Measurements from ENCODE around the gene ETF1.
"Not testable (repeated sequence)": the region's sequence is repeated elsewhere in the genome, so short reads cannot be mapped to it uniquely, and the experiment has no call there.

The ETF1 gene

DNA sequence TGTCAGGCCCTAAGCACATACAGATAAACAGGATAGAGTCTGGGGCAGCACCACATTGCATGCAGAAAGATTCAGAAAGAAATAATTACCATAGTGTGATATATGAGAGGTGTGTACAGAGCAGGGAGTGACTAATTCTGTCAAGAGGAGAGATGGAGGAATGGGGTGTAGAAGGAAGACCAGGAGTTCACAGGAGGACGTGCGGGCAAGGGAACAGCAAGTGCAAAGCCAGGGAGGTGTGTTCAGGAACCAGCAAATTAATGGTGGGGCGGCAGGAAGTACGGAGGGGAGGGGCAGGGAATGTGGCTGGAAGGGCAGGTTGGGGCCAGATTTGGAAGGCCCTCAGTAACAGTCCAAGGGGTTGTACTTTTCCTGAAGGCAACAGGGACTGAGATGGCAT is 60.4 kb downstream of the ETF1 start:
- Histone ChIP-seq H3K36me3 (no peaks in the 10 kb centered on the region), H3K9ac (no peak overlapping the region), H3K9me3 (replicated peaks in 1 of 11) (no peaks in the 10 kb centered on the region), H3K27ac (no peak overlapping the region), H3K4me1 (peaks cover 0 to 24% (median 17%) of the 10 kb centered on the region in 10 experiments; a peak in 16 of 20 replicates), H3K4me3 (no peak overlapping the region), H3K27me3 (no peaks in the 10 kb centered on the region), H4K20me1 (no peaks in the 10 kb centered on the region), H3K4me2 (no peak overlapping the region)
- no peak for TF ChIP-seq Cebpa-rat (IDR thresholded peaks at IDR 0.05)

GRCh38 chr5:138476918-138477317 is 66.1 kb downstream of the ETF1 start:
- H3K27me3 ChIP-seq = no peaks in the 10 kb centered on the region
- no peak overlapping the region for H3K27ac ChIP-seq
- no peak overlapping the region for H3K9ac ChIP-seq
- no peaks in the 10 kb centered on the region for H4K20me1 ChIP-seq
- no peak overlapping the region for H3K4me3 ChIP-seq
- H3K4me1 ChIP-seq = peaks cover 0 to 9% (median 6%) of the 10 kb centered on the region in 10 experiments; a peak in 11 of 20 replicates
- peak overlapping the region in 1 of 11 experiments; percentile 49; a peak in 1 of 22 replicates for H3K4me2 ChIP-seq
- TF ChIP-seq Cebpa-rat (IDR thresholded peaks at IDR 0.05) = no peak
- H3K36me3 ChIP-seq = no peaks in the 10 kb centered on the region
- H3K9me3 ChIP-seq (replicated peaks in 1 of 11) = no peaks in the 10 kb centered on the region

- H4K20me1 ChIP-seq = peaks cover 8 to 33% (median 27%) of the 10 kb centered on the region in 11 experiments; a peak in 19 of 22 replicates
- H3K27ac ChIP-seq; H3K9ac ChIP-seq; H3K4me3 ChIP-seq; H3K4me2 ChIP-seq; H3K9me3 ChIP-seq (replicated peaks in 1 of 11); H3K27me3 ChIP-seq: not testable (repeated sequence)
- H3K4me1 ChIP-seq = peaks cover 8 to 21% (median 14%) of the 10 kb centered on the region in 10 experiments
- peaks cover 0 to 16% (median 9%) of the 10 kb centered on the region in 11 experiments; a peak in 18 of 22 replicates for H3K36me3 ChIP-seq
Measured at GRCh38 chr5:138473151-138473550, 69.9 kb downstream of the ETF1 start.

DNA sequence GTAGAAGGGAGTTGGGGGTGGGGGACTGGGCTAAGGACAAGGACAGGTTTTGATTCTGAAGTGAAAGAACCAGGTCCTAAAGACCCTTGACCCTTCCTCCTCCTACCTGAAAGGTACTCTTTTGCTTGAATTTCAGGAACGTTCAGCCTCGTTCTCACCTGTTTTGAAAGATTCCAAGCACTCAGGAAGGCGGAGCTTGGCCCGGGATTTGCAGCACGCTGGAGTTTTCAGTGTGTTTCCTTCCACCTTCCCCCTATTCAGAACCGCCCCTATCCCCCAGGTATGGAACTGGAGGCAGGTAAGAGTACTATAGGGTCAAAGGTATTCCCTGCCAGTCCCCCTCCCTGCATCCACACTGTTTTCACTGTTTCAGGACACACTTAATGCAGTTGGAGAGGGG is 70.7 kb downstream of the ETF1 start:
- no peak for TF ChIP-seq Cebpa-rat (IDR thresholded peaks at IDR 0.05)

DNA sequence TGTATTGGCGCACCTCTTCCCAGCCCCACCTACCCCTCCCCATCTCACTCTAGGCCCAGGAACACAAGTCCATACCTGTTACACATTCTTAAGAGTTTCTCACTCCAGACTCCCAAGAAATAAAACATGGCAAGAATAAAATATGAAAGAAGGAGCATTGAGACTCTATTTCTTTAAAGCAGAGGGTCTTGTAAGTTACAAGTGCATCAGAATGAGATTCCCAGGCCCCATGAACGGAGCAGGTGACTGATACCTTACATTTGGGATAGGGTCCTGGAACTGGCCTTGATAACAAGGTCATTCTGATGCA is 72.0 kb downstream of the ETF1 start:
- TF ChIP-seq Cebpa-rat (IDR thresholded peaks at IDR 0.05) = no peak
- no peak overlapping the region for H3K4me2 ChIP-seq
- H4K20me1 ChIP-seq = peaks cover 29 to 54% (median 49%) of the 10 kb centered on the region in 11 experiments
- H3K27ac ChIP-seq = no peak overlapping the region
- peaks cover 0 to 4% (median 0%) of the 10 kb centered on the region in 11 experiments; a peak in 1 of 22 replicates for H3K9me3 ChIP-seq (replicated peaks in 1 of 11)
- H3K27me3 ChIP-seq = peaks cover 0 to 12% (median 0%) of the 10 kb centered on the region in 11 experiments; a peak in 5 of 22 replicates
- no peak overlapping the region for H3K4me3 ChIP-seq
- no peak overlapping the region for H3K9ac ChIP-seq
- peaks cover 13 to 36% (median 30%) of the 10 kb centered on the region in 11 experiments for H3K36me3 ChIP-seq
- peaks cover 24 to 36% (median 30%) of the 10 kb centered on the region in 10 experiments for H3K4me1 ChIP-seq

More for the DNA sequence above, 70.7 kb downstream of the ETF1 start:
- H3K4me1 ChIP-seq = peaks cover 16 to 29% (median 22%) of the 10 kb centered on the region in 10 experiments
- H3K4me2 ChIP-seq = no peak overlapping the region
- no peak overlapping the region for H3K9ac ChIP-seq
- peaks cover 16 to 41% (median 35%) of the 10 kb centered on the region in 11 experiments for H4K20me1 ChIP-seq
- H3K4me3 ChIP-seq = no peak overlapping the region
- H3K36me3 ChIP-seq = peaks cover 3 to 24% (median 17%) of the 10 kb centered on the region in 11 experiments
- H3K27me3 ChIP-seq = no peaks in the 10 kb centered on the region
- no peaks in the 10 kb centered on the region for H3K9me3 ChIP-seq (replicated peaks in 1 of 11)
- H3K27ac ChIP-seq = no peak overlapping the region

DNA sequence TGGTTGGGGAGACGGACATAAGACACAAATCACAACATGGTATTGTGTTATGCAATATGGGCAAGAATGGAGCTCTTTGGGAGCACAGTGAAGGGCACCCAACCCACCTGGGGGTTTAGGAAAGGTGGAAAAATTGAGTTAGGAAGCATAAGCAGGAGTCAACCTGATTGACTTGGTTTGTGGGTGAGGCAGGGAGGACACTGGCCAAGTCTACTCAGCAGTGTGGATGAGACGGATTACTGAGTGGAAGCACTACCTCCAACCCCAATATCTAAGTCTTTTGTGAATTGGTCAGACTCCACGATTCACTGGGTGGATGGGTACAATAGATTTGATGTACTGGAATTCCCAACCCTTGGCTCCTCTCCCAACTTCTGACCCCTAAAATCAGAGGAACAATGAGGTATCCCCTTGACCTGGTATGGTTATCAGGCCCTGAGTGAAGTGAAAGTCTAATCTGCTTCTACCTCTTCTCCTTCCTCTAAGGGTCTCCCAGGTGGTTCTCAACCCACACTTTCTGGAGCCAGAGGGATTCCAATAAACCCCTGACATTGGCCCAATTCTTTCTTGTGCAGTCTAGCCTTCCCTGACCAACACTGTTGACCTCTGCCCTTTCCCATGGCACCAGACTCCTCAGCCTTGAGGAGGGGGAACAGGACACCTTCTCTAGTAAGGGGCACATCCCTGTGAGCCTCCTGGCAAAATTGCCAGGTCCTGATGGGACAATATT is 72.5 kb downstream of the ETF1 start:
- Histone ChIP-seq H3K9ac (no peak overlapping the region), H3K36me3 (peaks cover 13 to 37% (median 31%) of the 10 kb centered on the region in 11 experiments), H3K4me2 (0 out of 22 replicates have a peak overlapping the region, but pooled peaks of 2 of the 11 experiments have one; percentile 93 to 98), H3K9me3 (replicated peaks in 1 of 11) (peaks cover 0 to 8% (median 0%) of the 10 kb centered on the region in 11 experiments; a peak in 1 of 22 replicates), H3K27me3 (peaks cover 0 to 16% (median 0%) of the 10 kb centered on the region in 11 experiments; a peak in 5 of 22 replicates), H3K4me3 (no peak overlapping the region), H3K4me1 (peaks cover 24 to 38% (median 32%) of the 10 kb centered on the region in 10 experiments), H4K20me1 (peaks cover 35 to 60% (median 54%) of the 10 kb centered on the region in 11 experiments), H3K27ac (no peak overlapping the region)
- no peak for TF ChIP-seq Cebpa-rat (IDR thresholded peaks at IDR 0.05)

- no peak for TF ChIP-seq Cebpa-rat (IDR thresholded peaks at IDR 0.05)
- Histone ChIP-seq H3K4me1 (peaks cover 24 to 38% (median 32%) of the 10 kb centered on the region in 10 experiments), H3K4me3 (no peak overlapping the region), H3K4me2 (peak overlapping the region in 9 of 11 experiments; percentile 34 to 98 (median 97); a peak in 10 of 22 replicates), H3K9me3 (replicated peaks in 1 of 11) (peaks cover 0 to 8% (median 0%) of the 10 kb centered on the region in 11 experiments; a peak in 1 of 22 replicates), H3K27ac (no peak overlapping the region), H4K20me1 (peaks cover 36 to 62% (median 55%) of the 10 kb centered on the region in 11 experiments), H3K27me3 (peaks cover 0 to 16% (median 0%) of the 10 kb centered on the region in 11 experiments; a peak in 5 of 22 replicates), H3K36me3 (peaks cover 13 to 37% (median 31%) of the 10 kb centered on the region in 11 experiments), H3K9ac (no peak overlapping the region)
Measured at GRCh38 chr5:138469540-138470321, 73.3 kb downstream of the ETF1 start.

- Histone ChIP-seq H3K9ac (peak overlapping the region in 3 of 11 experiments; percentile 85 to 93 (median 90); a peak in 2 of 22 replicates), H3K27me3 (peaks cover 0 to 16% (median 0%) of the 10 kb centered on the region in 11 experiments; a peak in 5 of 22 replicates)
- TF ChIP-seq Cebpa-rat (IDR thresholded peaks at IDR 0.05) = no peak
Measured at GRCh38 chr5:138468966-138469539, 74.0 kb downstream of the ETF1 start.

More at GRCh38 chr5:138468966-138469539, 74.0 kb downstream of the ETF1 start:
- H3K9me3 ChIP-seq (replicated peaks in 1 of 11) = peaks cover 0 to 8% (median 0%) of the 10 kb centered on the region in 11 experiments; a peak in 1 of 22 replicates
- H3K4me3 ChIP-seq = peak overlapping the region in 5 of 10 experiments; percentile 81 to 96 (median 90); a peak in 8 of 20 replicates
- peaks cover 24 to 38% (median 32%) of the 10 kb centered on the region in 10 experiments for H3K4me1 ChIP-seq
- H3K4me2 ChIP-seq = peak overlapping the region; percentile 82 to 98 (median 97); a peak in 21 of 22 replicates
- peaks cover 13 to 37% (median 31%) of the 10 kb centered on the region in 11 experiments for H3K36me3 ChIP-seq
- H4K20me1 ChIP-seq = peaks cover 36 to 62% (median 55%) of the 10 kb centered on the region in 11 experiments
- H3K27ac ChIP-seq = no peak overlapping the region

Measured in BLaER1 treated with 17β-estradiol and CSF1 and Interleukin-3, amounts not matched to agents 10 nM and 100 nM (cell line).